Right ventricle myocardium inferior (tissue), 1 donor: ENCODE data around the gene RXRB. TPM values are rescaled to one million over a fixed set of nuclear protein-coding genes. Genes with fewer than 3 reads are reported as not detected.
"Not testable (repeated sequence)": the region's sequence is repeated elsewhere in the genome, so short reads cannot be mapped to it uniquely, and the experiment has no call there.

Source experiments
- ATAC-seq: fragments of 200-7000 bp; cut with Tn5 transposase; one replicate; pipeline ENCODE4 v1.9.1; 2020; ENCODE audit warnings: mild to moderate bottlenecking, moderate library complexity
- DNase-seq: peaks from one replicate; pipeline ENCODE4 v3.0.0; 2021; ENCODE audit errors: missing footprints
- intact Hi-C: fragments of 100-400 bp; cut with DNase I; formaldehyde crosslinking; loops from one replicate; pipeline ENCODE4 v1.11.0; 2022
- microRNA-seq: library from miRNA; unstranded; fragments of <30 nt; microRNA quantifications from one replicate; pipeline ENCODE4 v1.2.0, GENCODE V29; 2020
- total RNA-seq: library from RNA; stranded (reverse); fragmentation: NEBNext Ultra II Directional; extraction: Animal tissue kit (Norgen Biotek cat#: 25700); gene quantifications from one replicate; pipeline ENCODE4 v1.2.1, GENCODE V29; 2021
- donor health status: DM: no; HTN: yes; CAD: no; lungs with severe emphysema.

Gene RXRB
- total RNA-seq, 1 donor from 2014 or later, result 39.3 TPM

- intact Hi-C loops, ATAC-seq, DNase-seq: not testable (repeated sequence)
Observed at GRCh38 chr6:33150560-33150959, 49.9 kb downstream of the RXRB start.

GRCh38 chr6:33147807-33148666, 52.4 kb downstream of the RXRB start:
- no peak for DNase-seq
- intact Hi-C loops, result loop anchor here (10.0 kb wide), 1 partner anchor 133 kb away; no protein-coding TSS in a partner anchor
- ATAC-seq, result no peak

- intact Hi-C loops, result loop anchor here (10.0 kb wide), 1 partner anchor 130 kb away; no protein-coding TSS in a partner anchor
- DNase-seq (no peak), ATAC-seq (no peak)
Observed at GRCh38 chr6:33144373-33144772, 56.1 kb downstream of the RXRB start.

Small RNA genes lying within 50 kb of the gene (microRNA-seq; reads per million reads assigned to microRNA genes)
- 3.3 reads per million for gene MIR219A1

Other genes starting within 250 kb of the RXRB start
- 19.7 TPM for gene HLA-DMA, start 247.6 kb downstream of the RXRB start, total RNA-seq
- gene BRD2, start 232.1 kb downstream of the RXRB start, total RNA-seq, result 64.1 TPM
- 1.5 TPM for gene HLA-DOA, start 191.1 kb downstream of the RXRB start, total RNA-seq
- gene HLA-DPA1, start 127.0 kb downstream of the RXRB start, total RNA-seq, result 42.8 TPM
- 38.4 TPM for gene HLA-DPB1, start 124.7 kb downstream of the RXRB start, total RNA-seq
- 1.1 TPM for gene COL11A2, start 8.2 kb downstream of the RXRB start, total RNA-seq
- 55.4 TPM for gene SLC39A7, start 202 bp upstream of the RXRB start, total RNA-seq
- 25.0 TPM for gene HSD17B8, start 4.0 kb upstream of the RXRB start, total RNA-seq
- 27.7 TPM for gene RING1, start 7.8 kb upstream of the RXRB start, total RNA-seq
- gene VPS52, start 71.2 kb upstream of the RXRB start, total RNA-seq, result 31.4 TPM
- gene RPS18, start 71.4 kb upstream of the RXRB start, total RNA-seq, result 1,075 TPM
- gene B3GALT4, start 76.5 kb upstream of the RXRB start, total RNA-seq, result 8.5 TPM
- 15.9 TPM for gene WDR46, start 88.6 kb upstream of the RXRB start, total RNA-seq
- 57.8 TPM for gene PFDN6, start 88.9 kb upstream of the RXRB start, total RNA-seq
- 64.5 TPM for gene RGL2, start 98.3 kb upstream of the RXRB start, total RNA-seq
- 82.3 TPM for gene TAPBP, start 113.4 kb upstream of the RXRB start, total RNA-seq
- gene ZBTB22, start 117.1 kb upstream of the RXRB start, total RNA-seq, result 10.8 TPM
- 22.4 TPM for gene DAXX, start 122.3 kb upstream of the RXRB start, total RNA-seq
- gene KIFC1, start 191.2 kb upstream of the RXRB start, total RNA-seq, result 1.3 TPM
- gene PHF1, start 210.3 kb upstream of the RXRB start, total RNA-seq, result 43.5 TPM
- 107 TPM for gene CUTA, start 217.4 kb upstream of the RXRB start, total RNA-seq
- gene SYNGAP1, start 219.4 kb upstream of the RXRB start, total RNA-seq, result 5.2 TPM